ENCODE data around the gene LRRC8C.

- no peak for TF ChIP-seq POLR2A (IDR thresholded peaks at IDR 0.05; ENCODE audit: low read depth, low read length)
- no peak for TF ChIP-seq TAF1 (IDR thresholded peaks at IDR 0.05; ENCODE audit: low read depth, low read length)
- no peak for TF ChIP-seq POLR2AphosphoS5 (IDR thresholded peaks at IDR 0.05; ENCODE audit: low read depth, low read length)
- no peak for TF ChIP-seq SPI1 (IDR thresholded peaks at IDR 0.05; ENCODE audit: low read depth, low read length)
- TF ChIP-seq POU2F2 (IDR thresholded peaks at IDR 0.05; ENCODE audit: low read depth, low read length): no peak
- TF ChIP-seq PAX5 (IDR thresholded peaks at IDR 0.05; ENCODE audit: insufficient read depth, low read length, severe bottlenecking): no peak
These were observed 65.7 kb downstream of the LRRC8C start for GRCh38 chr1:89698624-89699023.

Measured in GM12891 (cell line).